NCI-H187 (cell line): ENCODE measurements around the gene PAN3.
"Not testable (repeated sequence)": the region's sequence is repeated elsewhere in the genome, so short reads cannot be mapped to it uniquely, and the experiment has no call there.

Experiments
- DNase-seq, 2 experiments: peaks; one replicate each; lab custom pipeline; 2025; lab: John Stamatoyannopoulos, UW

PAN3 gene

GRCh38 chr13:28136916-28137315 lies 1.4 kb upstream of the PAN3 start:
- no peak for DNase-seq

DNA sequence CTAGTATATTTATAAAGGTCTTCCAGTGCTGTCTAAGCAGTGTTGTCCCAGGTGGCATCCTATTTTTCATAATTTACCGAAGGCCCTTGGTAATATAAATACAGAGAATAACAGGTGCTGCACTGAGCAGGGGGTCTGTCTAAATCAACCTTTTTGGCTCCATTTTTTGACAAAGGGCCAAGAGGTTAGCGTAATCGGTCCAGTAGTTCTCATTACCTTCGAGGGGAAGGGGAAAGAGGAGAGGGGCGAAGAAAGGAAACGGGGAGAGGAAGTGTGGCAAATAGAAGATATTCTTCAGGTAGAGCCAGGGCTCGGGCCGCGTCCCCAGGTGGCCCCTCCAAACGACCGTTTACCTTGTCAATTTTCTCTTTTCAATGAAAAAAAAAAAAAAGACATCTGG lies 749 bp upstream of the PAN3 start:
- no peak for DNase-seq

- peak in 1 of 2 experiments; percentile 14 for DNase-seq
Measured at GRCh38 chr13:28138756-28139470, 568 bp downstream of the PAN3 start.

- no peak for DNase-seq
Measured at GRCh38 chr13:28140433-28141125, 2.2 kb downstream of the PAN3 start.

- not testable (repeated sequence) for DNase-seq
Measured at GRCh38 chr13:28141542-28141941, 3.2 kb downstream of the PAN3 start.

DNA sequence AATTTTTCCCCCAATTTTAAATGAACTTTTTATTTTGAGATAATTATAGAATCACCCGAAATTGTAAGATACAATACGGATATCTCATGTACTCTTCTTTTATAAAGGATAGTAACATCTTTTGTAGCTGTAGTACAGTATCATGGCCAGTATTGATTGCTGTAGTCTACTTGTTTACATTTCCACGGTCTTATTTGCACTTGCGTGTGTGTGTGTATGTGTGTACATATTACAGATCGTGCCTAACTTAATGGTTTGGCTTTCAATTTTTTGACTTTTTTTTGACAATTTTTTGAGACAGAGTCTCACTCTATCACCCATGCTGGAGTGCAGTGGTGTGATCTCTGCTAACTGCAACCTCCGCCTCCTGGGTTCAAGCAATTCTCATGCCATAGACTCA lies 6.7 kb downstream of the PAN3 start:
- DNase-seq: no peak

DNA sequence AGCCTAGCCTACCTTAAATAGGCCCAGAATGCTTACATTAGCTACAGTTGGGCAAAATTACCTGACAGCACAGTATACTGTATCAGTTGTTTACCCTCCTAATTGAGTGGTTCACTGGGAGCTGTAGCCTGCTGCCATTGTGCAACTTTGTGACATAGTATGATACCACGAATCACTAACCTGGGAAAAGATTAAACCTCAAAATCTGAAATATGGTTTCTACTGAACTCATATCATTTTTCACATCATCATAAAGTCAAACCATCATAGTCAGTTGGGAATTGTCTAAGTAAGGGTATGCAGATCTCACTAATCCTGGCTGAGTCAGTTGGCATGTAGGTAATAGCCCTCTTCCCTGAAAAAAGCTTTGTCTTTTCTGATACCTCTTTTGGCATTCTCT lies 9.2 kb downstream of the PAN3 start:
- no peak for DNase-seq

- DNase-seq: no peak
Measured at GRCh38 chr13:28159057-28159456, 20.7 kb downstream of the PAN3 start.

GRCh38 chr13:28161370-28161769 lies 23.0 kb downstream of the PAN3 start:
- DNase-seq: no peak

DNA sequence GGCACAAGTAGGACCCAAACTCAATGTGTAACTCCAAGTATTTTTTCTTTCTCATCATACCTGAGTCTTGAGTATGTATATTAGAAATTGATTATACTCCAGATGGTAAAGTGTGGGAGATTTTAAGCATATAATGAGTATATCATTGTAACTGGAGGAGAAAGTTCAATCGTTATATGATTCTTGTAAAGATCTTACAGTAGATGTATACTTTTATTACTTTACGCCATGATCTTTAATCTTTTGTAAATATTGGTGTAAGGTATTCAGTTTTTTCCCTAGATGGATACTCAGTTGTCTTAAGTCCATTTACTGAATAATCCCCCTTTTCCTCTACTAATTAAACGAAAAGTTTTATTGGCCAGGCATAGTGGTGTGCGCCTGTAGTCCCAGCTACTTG lies 25.2 kb downstream of the PAN3 start:
- DNase-seq: no peak

GRCh38 chr13:28166257-28166656 lies 27.9 kb downstream of the PAN3 start:
- no peak for DNase-seq

DNA sequence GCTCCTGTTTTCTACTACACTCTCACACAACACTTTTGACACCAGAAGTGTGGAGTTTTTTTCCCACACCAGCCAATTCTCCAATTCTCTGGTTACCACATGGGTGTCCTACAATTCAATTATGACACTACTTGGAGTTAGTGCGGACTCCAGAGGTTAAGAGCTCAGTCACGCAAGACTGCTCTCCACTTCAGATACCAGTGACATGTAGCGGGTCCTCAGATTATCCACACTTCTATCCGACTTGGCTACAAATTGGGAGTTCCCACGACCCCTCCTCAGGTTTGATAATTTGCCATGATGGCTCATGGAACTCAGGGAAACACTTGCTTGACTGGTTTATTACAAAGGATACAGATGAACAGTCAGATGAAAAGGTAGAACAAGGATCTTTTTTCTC lies 32.9 kb downstream of the PAN3 start:
- DNase-seq: no peak

- DNase-seq: no peak
Measured at GRCh38 chr13:28172947-28173346, 34.6 kb downstream of the PAN3 start.

DNA sequence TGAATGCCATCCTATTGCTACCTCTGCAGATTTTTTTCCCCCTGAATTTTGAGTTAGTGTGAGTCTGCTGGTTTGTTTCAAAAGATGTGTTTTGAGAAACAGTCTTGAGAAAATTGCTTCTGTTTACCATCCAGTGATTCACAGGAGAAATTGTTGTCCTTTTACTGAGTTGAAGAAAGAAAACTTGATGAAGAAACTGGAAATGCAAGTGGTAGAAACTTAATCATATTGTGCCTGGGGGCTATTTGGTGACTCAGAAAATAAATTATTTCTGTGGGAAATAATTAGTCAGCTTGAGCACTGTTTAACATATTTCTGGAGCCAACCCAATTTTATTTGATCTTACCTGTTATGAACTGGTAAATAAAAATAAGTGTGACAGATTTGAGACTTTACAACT lies 35.4 kb downstream of the PAN3 start:
- no peak for DNase-seq

GRCh38 chr13:28177327-28177726 lies 39.0 kb downstream of the PAN3 start:
- no peak for DNase-seq

DNA sequence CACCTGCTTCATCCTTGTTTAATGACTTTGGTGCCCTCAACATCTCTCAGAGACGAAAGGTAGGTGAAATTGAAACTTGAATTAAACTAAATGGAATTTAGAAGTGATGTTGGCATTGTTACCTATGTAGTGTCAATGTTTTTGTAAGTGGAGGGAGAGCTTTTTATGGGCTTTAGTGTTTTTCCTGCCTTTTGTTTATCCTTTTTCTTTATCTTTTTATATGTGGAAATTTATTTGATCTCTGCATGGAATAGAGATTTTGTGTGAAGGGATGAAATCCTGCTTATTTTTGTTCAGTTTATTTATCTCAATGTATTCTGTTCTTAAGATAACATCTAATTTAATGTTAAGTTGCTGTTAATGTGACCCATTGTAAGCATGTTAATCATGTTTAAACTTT lies 39.5 kb downstream of the PAN3 start:
- DNase-seq: no peak

GRCh38 chr13:28179974-28180373 lies 41.6 kb downstream of the PAN3 start:
- no peak for DNase-seq

DNA sequence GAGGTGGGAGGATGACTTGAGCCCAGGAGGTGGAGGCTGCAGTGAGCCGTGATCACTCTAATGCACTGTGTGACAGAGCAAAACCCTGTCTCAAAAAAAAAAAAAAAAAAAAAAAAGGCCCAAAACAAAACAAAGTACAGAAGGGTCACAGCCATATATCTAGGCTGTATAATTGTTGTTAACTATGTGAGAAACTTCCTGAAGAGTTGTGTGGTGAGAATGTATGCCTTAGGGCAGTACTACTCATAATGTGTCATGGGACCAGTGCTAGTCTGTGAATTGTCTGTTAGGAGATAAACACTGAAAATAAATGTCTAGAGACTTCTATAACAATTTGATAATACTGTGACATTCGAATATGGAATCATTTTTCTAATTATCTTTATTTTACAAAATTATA lies 43.1 kb downstream of the PAN3 start:
- DNase-seq: no peak

- DNase-seq: no peak
Measured at GRCh38 chr13:28185256-28185655, 46.9 kb downstream of the PAN3 start.

DNA sequence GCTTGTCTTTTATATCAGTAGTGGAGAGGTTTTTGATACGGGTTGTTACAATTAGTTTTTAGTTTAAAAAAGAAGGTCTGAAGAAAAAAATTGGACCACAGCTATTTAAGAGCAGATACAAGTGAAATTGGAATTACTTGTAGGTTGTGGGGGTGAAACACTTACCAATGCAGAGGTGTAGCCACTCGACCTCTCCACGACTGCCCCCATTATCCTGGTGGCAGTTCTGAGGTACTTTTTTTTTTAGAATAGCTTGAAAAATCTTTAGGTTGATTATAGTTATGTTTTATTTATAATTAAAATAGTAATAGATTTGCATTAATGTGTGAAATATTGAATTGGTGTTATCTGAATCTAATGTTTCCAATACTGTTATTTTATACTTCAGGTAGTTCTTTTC lies 60.7 kb downstream of the PAN3 start:
- no peak for DNase-seq

- no peak for DNase-seq
Measured at GRCh38 chr13:28204043-28204442, 65.7 kb downstream of the PAN3 start.

- DNase-seq: no peak
Measured at GRCh38 chr13:28204690-28205443, 66.5 kb downstream of the PAN3 start.

DNA sequence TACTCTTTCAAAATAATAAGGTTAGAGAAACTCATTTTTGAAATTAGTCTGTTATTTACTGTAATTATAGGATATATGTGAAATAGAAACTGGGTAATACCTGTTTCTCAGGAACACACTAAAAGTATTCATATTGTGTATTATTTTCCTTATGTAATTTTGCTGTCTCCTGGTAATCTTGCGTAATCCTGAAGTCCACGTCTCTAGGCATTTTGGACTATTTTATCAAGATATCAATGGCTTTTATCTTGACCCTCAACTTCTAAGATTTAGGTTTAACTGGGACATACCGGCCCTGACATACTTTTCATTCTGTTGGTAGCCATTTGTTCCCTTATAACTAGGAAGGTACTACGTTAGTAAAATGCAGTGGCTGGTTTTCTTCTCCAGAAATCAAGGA lies 80.3 kb downstream of the PAN3 start:
- no peak for DNase-seq
